Hematopoietic multipotent progenitor cell treated with erythropoietin and hydrocortisone succinate and interleukin-3 and kit ligand, for 15 days (in vitro differentiated cells): ENCODE measurements around the gene LRRN1.
"Not testable (repeated sequence)": the region's sequence is repeated elsewhere in the genome, so short reads cannot be mapped to it uniquely, and the experiment has no call there.

ENCODE experiments used
- DNase-seq: peaks from one replicate; pipeline ENCODE4 v3.0.0-alpha.2; 2015; ENCODE audit warnings: low spot score

The LRRN1 gene

GRCh38 chr3:3813013-3813412 lies 13.8 kb downstream of the LRRN1 start:
- DNase-seq = no peak

DNA sequence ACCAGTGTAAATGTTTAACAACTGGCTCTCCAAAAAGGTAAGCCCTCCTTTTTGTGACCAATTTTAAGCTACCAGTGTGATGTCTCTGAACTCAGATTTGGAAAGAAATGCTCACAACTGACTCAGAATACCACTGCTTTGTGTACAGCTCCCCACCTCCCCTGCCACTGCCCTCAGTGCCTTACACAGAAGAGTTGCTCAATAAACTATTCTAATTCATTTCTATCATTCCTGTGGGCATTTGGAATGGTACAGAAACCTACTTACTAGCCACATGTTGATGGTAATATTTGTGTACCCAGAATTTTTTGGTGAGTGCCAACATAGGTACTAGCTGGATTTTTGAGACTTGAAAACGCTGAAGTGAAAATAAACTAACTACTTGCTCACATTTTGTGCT lies 16.0 kb downstream of the LRRN1 start:
- no peak for DNase-seq

DNA sequence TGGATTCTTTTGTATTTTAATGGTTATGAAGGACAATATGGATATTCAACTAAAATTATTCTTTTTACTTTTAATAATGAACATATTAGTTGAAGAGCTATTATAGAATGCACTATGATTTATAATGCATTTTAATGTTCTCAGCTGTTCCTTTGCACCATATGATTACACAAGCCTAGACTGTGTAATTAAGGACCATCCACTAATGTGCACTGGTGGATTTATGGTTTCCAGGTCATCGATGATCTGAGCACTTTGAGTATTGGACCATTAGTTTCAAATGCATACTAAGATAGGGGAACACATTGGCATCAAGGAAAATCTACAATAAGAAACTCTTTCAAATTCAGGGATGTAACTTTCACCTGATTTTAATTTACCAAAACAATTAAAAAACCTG lies 16.8 kb downstream of the LRRN1 start:
- no peak for DNase-seq

GRCh38 chr3:3817865-3818264 lies 18.6 kb downstream of the LRRN1 start:
- DNase-seq = no peak

DNA sequence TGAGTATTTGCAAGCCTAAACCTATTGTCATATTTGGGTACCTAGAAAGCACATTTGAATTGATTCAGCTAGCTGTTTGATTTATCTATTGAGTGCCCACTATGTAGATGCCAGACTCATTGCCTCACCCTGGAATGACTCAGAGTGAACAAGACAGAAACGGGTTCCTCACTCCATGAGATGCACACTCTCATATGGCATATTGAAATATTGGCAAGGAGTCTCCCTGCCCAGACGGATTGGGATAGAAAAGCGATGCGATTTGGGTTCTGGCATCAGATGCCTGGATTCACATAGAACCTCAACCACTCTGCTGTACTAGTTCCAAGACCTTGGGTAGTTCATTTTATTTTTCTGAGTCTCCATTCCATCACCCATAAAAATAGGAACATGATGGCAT lies 22.5 kb downstream of the LRRN1 start:
- DNase-seq = no peak

GRCh38 chr3:3825035-3825434 lies 25.8 kb downstream of the LRRN1 start:
- no peak for DNase-seq

- DNase-seq = no peak
These were observed 27.3 kb downstream of the LRRN1 start for GRCh38 chr3:3826521-3826920.

GRCh38 chr3:3827111-3827510 lies 27.9 kb downstream of the LRRN1 start:
- DNase-seq = no peak

GRCh38 chr3:3828417-3828816 lies 29.2 kb downstream of the LRRN1 start:
- not testable (repeated sequence) for DNase-seq

GRCh38 chr3:3836845-3837244 lies 37.6 kb downstream of the LRRN1 start:
- no peak for DNase-seq

GRCh38 chr3:3842356-3842755 lies 43.1 kb downstream of the LRRN1 start:
- DNase-seq = no peak

DNA sequence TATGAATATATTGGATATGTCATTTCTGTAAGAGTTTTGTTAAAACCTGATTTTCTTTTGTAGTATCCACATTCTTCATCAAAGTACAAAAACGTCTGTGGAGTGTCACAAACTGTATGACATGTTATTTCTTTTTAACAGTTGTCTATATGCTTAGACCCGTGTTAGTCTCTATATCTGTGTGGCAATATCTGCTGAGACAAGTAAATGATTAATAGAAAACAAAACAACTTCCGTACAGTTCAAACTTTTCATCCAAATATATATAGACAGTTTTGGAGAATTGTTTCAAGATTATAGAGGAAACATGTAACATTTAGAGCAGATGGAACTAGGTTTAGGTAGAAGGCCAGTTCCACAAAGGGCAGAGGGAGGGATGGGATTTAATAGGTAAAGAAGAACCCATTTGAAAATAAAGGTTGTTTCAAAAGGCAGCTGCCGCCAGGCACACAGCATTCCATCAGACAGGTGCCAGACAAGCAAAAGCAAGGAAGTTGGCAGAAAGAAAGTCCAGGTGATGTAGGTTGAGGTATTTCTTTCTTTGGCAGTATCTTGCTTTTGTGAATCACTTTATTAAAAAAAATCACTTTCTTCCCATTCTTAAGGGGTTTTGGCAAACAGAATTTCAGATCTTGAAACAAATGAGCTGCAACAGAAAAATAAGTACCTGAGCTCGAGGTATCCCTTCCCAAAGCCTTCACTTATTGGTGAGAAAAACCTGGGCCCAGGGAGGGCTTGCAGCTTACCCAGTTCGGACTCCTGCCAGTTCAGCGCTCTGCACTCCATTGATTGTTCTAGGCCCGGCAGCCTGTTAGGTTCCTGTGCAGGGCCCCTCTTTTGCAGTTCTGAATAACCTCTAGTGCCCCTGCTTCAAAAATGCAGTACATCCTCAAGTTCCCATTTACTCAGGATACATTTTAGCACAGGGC lies 49.0 kb downstream of the LRRN1 start:
- no peak for DNase-seq

- no peak for DNase-seq
These were observed 49.7 kb downstream of the LRRN1 start for GRCh38 chr3:3848923-3849275.

- no peak for DNase-seq
These were observed 52.5 kb downstream of the LRRN1 start for GRCh38 chr3:3851621-3852323.

DNA sequence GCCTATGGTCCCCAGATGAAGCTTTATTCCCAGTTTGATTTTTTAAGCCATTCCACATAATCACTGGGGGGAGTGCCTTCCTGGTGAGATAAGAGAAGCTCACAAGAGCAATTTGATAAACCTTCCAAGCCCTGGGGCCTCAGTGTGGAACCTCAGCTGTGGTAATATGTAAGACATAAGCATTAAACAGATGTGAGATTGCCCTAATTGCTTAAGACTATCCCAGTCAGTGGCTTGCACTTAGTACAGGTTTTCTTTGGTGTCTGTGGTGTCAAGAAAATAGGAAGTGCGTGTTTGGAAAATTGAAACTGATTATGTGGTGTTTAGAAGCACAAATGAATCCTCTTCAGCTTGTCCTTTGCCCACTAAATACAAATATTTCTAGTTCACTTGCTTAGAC lies 54.3 kb downstream of the LRRN1 start:
- no peak for DNase-seq

DNA sequence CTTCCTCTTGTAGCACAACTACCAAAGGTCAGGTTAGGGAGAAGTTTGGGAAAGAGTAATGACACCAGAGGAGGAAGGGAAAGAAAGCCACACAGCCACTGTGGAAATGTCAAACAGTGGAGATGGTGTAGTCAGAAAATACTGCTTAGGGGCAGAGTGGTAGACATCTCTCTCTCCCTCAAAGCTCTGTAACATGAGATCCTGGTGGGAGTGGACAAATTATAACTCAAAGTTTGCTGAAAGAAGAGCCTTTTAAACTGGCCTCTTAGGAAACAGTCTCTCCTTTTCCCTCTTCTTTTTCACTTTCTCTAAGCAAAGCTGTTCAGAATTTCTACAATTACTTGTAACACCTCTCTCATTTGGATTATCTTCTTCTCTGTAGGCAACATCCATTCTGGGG lies 55.8 kb downstream of the LRRN1 start:
- DNase-seq = no peak

- DNase-seq = no peak
These were observed 61.0 kb downstream of the LRRN1 start for GRCh38 chr3:3860235-3860634.

DNA sequence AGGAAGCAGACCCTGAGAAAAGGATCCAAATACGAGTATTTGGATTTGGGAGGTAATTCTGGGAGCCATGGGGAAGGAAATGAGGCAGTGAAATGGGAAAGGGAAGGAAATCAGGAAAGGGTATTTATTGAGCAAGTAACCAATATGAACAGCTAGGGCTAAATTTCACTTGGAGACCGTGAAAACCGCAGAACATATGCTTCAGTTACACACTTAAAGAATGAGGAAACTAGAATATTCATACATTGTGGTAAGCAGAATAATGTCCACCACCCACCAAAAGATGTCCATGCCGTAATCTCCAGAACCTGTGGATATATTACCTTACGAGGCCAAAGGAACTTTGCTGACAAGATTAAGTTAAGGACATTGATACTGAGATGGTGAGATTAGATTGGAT lies 63.3 kb downstream of the LRRN1 start:
- DNase-seq = no peak

- no peak for DNase-seq
These were observed 76.3 kb downstream of the LRRN1 start for GRCh38 chr3:3875491-3875890.

- no peak for DNase-seq
These were observed 81.8 kb downstream of the LRRN1 start for GRCh38 chr3:3881050-3881449.

GRCh38 chr3:3887311-3887710 lies 88.1 kb downstream of the LRRN1 start:
- DNase-seq = not testable (repeated sequence)

DNA sequence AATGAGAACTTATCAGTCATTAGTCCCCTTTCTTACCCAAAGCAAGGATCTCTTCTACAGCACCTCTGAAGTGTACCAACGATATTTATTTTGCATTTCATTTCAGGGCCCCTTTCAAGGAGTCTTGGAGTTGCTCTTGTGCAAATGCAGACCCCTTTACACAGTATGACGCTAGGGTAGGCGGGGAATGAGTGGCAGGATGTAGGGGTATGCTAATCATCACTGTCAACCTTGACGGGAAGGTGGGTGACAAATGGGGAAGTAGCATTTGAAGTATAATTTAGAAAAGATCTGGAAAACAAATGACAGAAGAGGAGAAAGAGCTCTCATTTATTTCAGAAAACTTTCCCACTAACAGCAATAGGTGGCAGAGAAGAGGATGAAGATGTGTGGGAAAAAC lies 94.4 kb downstream of the LRRN1 start:
- no peak for DNase-seq
